ENCODE data around the gene PHOX2A.

The PHOX2A gene

DNA sequence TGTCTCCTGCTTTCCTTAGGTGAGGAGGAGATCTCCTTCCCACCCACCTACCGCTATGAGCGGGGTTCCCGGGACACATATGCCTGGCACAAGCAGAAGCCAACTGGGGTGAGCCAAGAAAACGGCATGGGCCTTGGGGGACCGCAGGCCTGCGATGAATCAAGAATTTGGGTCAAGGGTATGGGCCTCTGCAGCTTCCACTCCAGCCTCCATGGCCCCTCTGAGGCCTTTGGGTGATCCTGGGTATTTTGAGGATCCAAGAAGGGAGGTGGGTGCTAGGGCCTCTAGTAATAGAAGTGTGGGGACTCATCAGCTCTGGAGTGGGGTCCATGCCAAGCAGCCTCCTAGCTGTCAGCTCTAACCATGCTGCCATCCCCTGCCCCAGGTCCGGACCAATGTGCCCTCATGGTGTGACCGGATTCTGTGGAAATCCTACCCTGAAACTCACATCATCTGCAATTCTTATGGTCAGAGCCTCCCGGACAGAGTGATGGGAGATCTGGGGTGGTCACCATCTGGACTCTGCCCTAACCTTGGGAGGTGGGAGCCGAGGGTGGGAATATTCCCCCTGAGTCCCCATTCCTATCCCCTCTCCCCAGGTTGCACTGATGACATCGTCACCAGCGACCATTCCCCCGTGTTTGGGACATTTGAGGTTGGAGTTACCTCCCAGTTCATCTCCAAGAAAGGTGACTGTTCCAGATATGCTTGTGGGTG, 10.8 kb downstream of the PHOX2A start:
- DNase-seq, result no peak

DNA sequence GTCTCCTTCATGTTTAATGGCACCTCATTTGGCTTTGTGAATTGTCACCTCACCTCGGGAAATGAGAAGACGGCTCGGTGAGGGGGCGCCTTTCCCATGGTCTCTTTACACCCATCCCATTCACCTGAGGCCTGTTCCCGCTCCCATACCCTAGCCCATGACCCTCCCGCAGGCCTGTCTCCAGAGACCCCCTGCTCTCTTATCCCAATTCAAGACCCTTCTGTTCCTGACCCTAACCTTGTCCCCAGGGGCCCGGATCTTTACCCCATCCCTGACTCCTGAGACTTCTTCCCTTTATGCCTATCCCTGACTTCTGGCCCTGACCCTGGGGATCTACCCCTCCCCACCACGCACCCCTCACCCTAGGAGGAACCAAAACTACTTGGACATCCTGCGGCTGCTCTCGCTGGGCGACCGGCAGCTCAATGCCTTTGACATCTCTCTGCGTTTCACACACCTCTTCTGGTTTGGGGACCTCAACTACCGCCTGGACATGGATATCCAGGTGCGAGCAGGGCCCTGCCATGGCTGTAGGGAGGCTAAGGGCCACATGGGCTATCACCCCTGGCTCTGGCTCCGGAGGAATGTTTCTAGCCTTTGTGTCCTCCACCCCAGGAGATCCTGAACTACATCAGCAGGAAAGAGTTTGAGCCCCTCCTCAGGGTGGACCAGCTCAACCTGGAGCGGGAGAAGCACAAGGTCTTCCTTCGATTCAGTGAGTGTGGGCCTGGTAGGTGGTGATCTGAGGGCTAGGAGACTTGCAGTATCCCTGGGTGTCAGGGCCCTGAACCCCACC, 11.5 kb downstream of the PHOX2A start:
- DNase-seq, result no peak

DNA sequence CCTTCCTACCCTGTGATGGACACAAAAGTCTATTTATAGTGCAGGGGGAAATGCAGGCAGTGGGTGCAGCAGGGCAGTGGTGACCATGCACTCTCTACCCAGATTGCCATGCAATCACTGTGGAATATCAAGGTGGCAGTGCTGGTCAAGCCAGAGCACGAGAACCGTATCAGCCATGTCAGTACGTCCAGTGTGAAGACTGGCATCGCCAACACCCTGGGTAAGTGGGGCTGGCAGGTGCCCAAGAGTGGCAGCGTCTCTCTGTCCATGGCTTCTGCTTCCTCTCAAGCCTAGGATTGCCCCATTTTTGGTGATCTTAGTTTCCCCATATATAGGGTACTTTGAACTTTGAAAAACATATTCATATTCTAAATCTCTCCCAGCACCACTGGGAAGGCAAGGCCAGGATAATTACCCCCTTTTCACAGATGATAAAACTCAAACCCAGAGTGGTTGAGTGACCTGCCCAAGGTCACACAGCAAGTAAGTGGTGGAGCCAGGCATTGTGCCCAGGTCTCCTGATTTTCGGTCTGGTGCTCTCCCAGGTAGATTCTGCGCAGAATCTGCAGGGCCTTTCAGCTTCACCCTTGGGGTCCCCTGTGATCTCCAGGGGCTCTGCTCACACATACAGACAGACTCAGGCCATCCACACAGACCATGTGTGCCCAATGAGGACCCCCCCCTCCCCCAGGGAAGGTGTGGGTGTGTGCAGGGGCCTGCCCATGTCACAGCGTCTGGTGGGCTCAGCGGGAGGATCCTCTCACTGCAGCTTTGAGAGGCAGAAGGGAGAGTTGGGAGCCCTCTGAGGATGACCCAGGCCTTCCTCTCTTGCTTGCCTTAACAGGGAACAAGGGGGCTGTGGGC, 12.3 kb downstream of the PHOX2A start:
- no peak for DNase-seq

DNA sequence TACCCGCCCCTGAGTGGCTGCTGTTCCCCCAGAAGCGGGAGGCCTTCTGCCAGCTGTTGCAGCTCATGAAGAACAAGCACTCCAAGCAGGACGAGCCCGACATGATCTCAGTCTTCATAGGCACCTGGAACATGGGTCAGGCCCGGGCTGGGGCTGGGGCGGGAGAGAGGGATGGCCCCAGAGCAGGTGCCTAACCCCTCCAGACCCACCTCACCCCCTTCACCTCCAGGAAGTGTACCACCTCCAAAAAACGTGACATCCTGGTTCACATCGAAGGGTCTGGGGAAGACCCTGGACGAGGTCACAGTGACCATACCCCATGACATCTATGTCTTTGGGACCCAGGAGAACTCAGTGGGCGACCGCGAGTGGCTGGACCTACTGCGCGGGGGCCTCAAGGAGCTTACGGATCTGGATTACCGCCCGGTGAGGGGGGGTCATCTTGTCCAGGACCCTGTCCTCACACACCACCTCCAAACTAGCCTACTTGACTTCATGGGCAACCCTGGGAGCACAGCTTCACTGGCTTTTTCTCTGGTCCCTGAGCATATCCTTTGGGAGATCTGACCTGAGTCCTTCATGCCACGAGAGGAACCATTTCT, 13.1 kb downstream of the PHOX2A start:
- DNase-seq, result no peak

DNA sequence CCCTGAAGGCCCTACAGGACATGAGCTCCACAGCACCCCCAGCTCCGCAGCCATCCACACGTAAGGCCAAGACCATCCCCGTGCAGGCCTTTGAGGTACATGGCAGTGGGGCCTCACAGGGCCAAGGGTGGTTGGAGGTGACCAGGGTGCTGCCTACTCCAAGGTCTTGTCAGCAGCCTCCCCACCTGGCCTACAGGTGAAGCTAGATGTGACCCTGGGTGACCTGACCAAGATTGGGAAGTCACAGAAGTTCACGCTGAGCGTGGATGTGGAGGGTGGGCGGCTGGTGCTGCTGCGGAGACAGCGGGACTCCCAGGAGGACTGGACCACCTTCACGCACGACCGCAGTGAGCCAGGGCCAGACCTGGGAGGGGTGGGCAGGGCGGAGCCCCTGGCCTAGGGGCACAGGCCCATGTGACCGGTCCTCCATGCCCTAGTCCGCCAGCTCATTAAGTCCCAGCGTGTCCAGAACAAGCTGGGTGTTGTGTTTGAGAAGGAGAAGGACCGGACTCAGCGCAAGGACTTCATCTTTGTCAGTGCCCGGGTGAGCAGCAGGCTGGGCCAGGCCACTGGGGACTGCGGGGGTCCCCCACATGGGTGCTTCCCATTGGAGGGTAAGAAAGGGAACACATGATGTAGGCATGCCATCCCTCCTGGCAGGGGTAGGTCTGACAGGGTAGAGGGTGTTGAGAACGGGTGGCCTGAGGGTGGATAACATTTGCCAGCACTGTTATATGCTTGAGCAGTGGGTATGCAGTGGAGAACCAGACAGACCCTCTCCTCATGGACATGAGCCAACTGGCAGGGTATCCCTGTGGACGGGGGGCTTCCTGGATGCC, 13.8 kb downstream of the PHOX2A start:
- DNase-seq, result no peak

DNA sequence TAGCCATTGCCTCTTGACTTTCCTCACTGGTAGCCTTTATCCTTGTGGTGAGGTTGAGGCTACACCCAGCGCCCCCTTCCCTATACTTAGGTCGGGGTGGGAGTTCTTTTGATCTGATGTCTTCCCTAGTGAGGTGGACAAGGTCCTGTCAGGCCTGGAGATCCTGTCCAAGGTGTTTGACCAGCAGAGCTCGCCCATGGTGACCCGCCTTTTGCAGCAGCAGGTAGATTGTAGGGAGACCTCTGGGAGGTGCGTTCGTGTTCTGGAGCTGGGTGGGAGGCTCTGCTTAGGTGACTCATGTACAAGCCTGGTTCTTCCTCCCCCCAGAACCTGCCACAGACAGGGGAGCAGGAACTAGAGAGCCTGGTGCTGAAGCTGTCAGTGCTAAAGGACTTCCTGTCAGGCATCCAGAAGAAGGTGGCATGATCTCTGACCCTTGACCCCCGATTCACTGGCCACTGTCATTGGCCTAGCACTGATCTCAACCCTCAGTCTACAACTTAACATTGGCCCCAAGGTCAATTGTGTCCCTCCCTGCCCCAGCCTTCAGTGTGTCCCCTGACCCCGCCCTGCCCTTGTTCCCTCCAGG, 14.5 kb downstream of the PHOX2A start:
- DNase-seq, result no peak

DNA sequence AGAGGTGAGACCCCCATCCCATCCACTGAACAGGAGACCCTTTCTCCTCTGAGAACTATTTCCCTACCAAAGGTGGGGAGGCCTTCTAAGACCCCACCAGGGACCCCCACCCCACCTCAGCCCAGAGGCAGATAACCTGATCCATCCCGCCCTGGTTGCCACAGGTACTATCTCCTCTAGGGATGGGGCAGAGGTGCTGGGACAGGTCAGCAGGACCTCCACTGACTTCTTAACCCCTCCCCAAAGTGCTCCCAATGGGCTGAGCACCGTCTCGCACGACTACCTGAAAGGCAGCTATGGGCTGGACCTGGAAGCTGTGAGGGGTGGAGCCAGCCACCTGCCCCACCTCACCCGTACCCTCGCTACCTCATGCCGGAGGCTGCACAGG, 15.1 kb downstream of the PHOX2A start:
- DNase-seq, result no peak

DNA sequence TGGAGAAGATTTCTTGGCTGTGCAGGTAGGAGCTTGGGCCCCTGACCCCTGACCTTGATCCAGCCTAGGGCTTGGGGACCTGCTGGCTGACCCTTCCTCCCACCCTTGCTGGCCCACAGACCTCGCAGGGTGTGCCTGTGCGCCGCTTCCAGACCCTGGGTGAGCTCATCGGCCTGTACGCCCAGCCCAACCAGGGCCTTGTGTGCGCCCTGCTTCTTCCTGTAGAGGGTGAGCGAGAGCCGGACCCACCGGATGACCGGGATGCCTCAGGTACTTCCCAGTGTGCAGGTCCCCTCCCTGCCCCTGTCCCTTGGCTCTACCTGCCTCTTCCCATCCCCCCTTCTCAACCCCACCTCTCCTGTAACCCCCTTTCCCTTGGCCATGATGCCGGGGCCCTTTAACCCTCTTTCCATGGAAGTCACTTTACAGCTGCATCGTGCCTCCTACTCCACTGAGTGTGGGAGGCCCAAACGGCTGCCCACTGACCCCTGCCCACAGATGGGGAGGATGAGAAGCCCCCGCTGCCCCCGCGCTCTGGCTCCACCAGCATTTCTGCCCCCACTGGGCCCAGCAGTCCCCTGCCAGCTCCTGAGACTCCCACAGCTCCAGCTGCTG, 15.6 kb downstream of the PHOX2A start:
- DNase-seq, result no peak

DNA sequence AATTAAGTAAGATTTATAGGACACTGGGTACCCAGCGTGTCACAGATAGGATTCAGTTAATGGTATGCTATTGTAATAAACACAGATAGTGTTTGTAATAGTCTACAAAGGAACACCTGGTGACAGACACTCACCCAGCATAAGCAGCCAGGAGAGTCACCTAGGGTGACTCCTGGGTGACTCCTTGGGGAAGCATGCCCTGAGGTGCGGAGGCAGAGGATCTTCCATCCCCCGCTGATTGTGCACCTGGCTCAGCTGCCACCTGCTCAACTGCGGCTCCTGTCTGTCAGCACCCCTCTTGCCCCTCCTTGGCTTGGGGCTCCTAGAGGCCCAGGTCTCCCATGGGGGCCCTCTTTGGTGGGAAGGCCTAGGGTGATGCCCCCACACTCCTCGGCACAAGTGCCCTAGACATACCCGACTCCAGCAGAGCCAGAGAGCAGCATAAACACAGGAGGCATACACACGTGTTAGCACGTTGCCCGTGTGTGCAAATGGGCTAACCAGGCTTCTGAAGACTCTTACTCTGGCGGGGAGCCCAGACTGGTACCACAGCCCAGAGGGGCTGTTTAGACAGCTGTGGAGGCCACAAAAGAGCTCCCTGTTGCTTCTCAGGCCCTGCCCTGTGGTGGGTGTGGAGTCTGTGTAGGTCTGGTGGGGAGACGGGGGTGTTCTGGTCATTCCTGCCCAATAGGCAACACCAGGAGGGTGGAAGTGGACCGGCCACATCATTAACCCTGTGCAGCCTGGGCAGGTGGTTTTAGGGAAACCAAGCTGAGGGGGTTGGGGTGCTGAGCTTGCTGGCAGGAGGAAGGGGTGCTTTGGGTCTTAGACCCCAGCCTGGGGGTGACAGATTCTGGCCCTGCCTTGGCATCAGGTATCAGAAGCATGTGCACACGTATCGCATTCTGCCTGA, 16.4 kb downstream of the PHOX2A start:
- DNase-seq, result no peak

DNA sequence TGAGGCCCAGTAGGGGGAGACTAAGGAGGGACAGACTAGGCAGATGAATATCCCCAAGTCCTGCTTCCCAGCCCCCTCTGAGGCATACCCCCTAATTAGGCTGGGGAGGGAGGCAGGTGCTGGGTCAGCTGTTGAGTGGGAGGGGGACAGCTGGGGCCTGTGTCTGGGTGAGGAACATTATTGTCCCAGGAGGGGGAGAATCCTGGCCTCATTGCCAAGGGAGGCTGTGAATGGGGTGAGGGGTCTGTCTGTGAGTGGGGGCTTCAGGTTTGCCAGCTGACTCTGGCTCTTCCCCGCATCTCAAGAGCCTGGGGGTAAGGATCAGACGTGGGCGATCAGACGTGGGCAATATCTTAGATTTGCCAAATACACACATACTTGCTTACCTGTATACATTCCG, 17.3 kb downstream of the PHOX2A start:
- DNase-seq, result no peak

DNA sequence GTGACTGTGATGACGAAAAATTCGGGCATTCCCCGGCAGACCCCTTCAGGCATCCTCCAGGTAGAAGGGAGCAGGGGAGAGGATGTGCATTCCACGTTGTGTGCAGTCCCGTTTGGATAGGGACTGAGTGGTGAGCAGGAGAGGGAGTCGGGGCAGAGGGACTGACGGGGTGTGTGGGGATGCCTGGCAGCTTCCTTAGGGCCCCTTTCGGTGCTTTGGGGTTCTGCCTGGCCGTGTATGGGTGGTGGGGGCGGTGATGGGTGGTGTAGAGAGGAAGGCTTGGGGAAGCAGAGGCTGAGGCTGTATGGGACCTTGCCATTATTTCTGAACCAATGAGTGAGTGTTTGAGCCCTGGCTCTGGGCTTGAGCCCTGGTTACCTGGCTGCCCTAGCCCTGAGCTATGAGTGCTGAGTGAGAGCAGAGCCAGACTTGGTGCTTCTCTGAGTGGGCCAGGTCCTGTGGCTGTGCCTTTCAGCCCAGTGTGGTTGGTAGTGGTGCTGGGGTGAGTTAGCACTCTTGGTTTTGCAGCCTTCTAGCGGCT, 18.5 kb downstream of the PHOX2A start:
- no peak for DNase-seq

DNA sequence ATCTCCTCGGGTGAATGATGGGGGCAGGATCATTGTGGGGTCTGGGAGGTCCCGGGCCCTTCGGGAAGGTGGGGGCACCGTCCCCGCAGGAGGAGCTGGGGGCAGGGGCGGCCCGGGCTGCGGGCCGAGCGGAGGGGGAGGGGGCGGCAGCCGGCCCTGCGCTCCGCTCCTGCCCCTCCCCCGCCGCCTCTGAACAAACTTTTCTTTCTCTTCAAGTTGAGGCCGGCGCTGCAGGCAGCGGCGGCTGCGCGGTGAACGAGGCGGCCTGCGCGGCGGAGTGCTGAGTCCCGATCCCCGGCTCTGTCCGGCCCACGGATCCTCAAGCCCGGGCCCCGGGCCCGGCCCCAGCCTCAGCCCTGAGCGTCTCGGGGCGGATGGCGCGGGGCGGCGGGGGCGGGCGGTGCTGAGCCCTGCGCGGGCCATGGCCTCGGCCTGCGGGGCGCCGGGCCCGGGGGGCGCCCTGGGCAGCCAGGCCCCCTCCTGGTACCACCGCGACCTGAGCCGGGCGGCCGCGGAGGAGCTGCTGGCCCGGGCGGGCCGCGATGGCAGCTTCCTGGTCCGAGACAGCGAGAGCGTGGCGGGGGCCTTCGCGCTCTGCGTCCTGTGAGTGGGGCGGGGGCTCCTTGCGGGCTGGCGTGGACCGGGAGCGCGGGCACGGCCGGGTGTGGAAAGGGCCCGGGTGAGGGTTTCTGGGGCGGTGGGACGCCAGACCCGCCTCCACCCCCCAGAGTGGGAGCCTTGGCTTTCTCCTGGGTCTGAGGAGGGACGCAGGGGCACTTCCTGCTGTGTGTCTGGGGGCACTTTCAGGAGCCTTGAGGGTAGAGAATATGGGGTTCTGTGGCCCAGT, 19.2 kb downstream of the PHOX2A start, which contains the start of gene INPPL1:
TSS of gene INPPL1 (plus strand) at position 204 of the 847 bp plus-strand sequence. CDS start at position 422, 218 bp downstream.
- DNase-seq, result no peak

DNA sequence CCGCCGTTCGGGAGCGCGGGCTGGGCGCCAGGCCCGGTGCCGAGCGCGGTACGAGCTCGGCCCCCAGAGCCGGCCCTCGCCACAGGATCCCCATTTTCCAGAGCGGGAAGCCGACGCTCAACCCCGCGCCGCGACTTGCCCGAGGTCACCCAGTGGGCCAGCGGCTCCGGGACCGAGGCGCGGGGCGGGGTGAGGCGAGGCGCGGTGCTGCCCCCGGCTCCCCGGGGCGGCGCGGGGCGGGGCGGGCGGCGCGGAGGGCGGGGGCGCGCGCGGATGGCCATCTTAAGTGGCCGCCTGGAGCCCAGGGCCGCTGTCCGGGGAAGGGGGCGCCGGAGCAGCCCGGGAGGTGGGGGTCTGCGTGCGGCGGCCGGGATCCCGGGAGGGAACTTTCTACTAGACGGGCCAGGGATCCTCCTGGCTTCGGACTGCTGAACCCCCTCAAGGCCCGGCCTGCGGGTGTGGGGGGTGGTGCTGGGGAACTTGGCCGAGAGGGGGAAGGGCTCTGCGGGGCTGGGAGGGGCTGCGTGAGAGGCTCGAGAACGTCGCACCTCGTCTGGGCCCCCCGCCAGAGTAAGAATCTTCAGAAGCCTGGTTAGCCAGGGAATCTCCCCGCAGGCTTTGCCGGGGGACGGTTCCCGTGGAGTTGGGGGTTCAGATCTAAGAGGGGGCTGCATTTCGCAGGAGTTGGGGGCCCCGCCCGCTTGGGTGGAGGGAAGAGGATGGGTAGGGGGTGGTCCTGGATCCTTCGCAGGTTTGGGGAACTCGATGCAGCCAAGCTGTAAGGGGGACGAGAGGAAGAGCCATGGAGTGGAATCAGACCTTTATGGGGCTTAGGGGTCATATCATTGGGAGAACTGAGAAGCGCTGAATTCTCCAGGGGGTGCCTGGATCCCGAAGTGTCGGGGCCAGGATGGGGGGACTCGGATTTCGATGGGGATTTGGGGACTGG, 20.1 kb downstream of the PHOX2A start:
- peak; percentile 45 to 47 for DNase-seq

DNA sequence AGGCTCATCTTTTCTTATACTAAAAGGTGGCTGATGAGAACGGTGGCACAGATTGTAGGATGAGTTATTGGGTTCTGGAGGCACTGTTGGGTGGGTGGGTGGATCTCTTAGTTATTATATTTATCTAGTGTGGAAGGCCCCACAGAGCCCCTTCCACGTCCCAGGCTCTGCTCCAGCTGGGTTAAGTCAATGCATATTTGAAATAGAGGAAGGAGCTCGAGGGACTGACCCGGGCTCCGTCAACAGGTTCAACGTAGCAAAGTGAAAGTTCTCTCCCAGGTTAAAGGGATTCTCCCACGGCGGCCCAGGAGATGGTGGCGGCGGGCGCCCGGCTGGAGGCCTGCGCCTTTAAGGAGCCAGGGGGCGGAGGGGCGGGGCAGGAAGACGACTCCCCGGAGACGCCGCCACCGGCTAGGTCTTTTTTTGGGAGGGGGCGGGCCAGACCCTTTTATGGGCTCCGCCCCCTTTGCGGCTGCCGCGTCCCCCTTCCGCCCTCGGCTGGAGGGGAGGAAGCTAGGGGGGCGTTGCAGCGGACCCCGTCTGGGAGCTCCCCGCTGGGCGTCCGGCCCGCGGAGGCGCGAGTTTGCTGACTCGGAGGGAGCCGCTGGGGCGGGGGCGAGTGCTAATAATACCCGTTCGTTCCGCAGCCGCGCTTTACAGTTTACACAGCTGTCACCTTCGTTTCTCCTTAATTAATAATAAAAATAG, 20.9 kb downstream of the PHOX2A start:
- DNase-seq, result peak; percentile 77 to 80

DNA sequence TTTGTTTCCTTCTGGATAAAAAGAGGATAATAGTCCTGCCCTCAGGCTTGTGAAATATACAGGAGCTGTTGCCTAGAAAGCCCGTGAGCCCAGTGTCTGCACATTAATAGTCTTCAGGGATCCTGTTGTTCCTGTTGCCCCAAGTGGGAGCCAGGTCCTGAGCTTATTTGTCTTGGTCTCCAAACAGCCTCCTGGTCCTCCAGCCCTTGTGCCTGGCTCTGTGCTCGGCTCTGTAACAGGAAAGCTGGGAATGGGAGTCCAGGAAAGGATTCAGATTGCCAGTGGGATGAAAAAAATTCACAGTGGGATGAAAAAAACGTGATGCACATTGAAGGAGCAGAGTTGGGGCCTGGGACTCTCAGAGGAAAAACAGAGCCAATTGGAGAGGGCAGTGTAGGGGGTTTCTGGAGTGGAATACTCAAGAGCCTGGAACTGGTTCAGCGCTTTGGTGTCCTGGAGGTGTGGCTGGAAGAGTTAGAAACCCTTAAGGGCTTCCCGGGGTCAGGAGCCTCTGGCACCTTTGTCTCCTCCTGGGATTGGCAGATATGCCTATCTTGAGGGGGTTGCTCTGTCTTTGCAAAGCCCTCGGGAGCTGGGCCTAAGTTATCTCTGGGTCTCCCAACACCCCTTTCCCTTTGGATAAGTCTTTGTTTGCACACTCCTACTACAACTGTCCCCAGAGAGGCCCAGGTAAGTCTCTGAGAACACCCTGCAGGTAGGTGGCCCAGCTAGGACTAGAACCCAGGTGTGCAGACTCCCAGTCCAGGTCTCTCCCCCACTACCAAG, 21.7 kb downstream of the PHOX2A start:
- DNase-seq, result no peak
